Measurements from ENCODE around the gene WDR19. TPM values are rescaled to one million over a fixed set of nuclear protein-coding genes. Genes with fewer than 3 reads are reported as not detected.

Gene WDR19
- total RNA-seq, 1 experiment from 2014 or later: 23.3 TPM

- H3K23me2 ChIP-seq (ENCODE audit: insufficient read length, low read depth, low read length, poor library complexity, severe bottlenecking): no peaks in the 10 kb centered on the region
- H2BK120ac ChIP-seq (ENCODE audit: low read depth, low read length, poor library complexity, severe bottlenecking): no peak overlapping the region
- no peak overlapping the region for H2AFZ ChIP-seq (ENCODE audit: low read length)
- H3K9ac ChIP-seq (ENCODE audit: extremely low read depth, insufficient read length, low read length): no peak overlapping the region
- H3K4me1 Mint-ChIP-seq: no peaks in the 10 kb centered on the region
- H2BK20ac ChIP-seq (ENCODE audit: low read depth, low read length, poor library complexity, severe bottlenecking): no peak overlapping the region
- no peak overlapping the region for H2BK12ac ChIP-seq (ENCODE audit: insufficient read length, low read depth, low read length)
- no peaks in the 10 kb centered on the region for H3K27me3 Mint-ChIP-seq (ENCODE audit: low read depth)
- no peak overlapping the region for H3K23ac ChIP-seq (ENCODE audit: insufficient read length, low read depth, low read length)
- no peaks in the 10 kb centered on the region for H3K79me1 ChIP-seq (ENCODE audit: insufficient read depth, low read depth, low read length, poor library complexity, severe bottlenecking)
- no peaks in the 10 kb centered on the region for H3K4me1 ChIP-seq (ENCODE audit: insufficient read depth, low read length)
- no peak overlapping the region for H4K8ac ChIP-seq (replicated peaks; ENCODE audit: insufficient read length, low read depth, low read length)
- H4K20me1 ChIP-seq (ENCODE audit: control insufficient read depth, insufficient read depth, insufficient read length): no peaks in the 10 kb centered on the region
- TF ChIP-seq CTCF (conservative IDR thresholded peaks at IDR 0.05): no peak
- WGBS (ENCODE audit: extremely low coverage, insufficient read length, low lambda C conversion rate): no CpG with 5 or more reads among the region's 3 CpGs
- H3K56ac ChIP-seq (ENCODE audit: insufficient read length, low read depth, low read length): no peak overlapping the region
- no peak overlapping the region for H2BK5ac ChIP-seq (ENCODE audit: insufficient read length, low read length)
- no peak overlapping the region for H3K4ac ChIP-seq (ENCODE audit: low read depth, low read length)
- peaks cover 8 to 14% (median 13%) of the 10 kb centered on the region in 3 experiments; a peak in 6 of 7 replicates for H3K36me3 Mint-ChIP-seq (ENCODE audit: insufficient read depth in 1 of 3, low read depth in 3 of 3)
- no peak overlapping the region for H3T11ph ChIP-seq (ENCODE audit: low read length)
- no peak overlapping the region for H2BK15ac ChIP-seq (ENCODE audit: low read depth, low read length)
- no peak overlapping the region for H3K27ac Mint-ChIP-seq
- no peaks in the 10 kb centered on the region; a peak in 1 of 5 replicates for H3K9me3 Mint-ChIP-seq
- H4K5ac ChIP-seq (ENCODE audit: insufficient read length, low read depth, low read length): no peak overlapping the region
- H4K91ac ChIP-seq (ENCODE audit: insufficient read length, low read depth, low read length): no peak overlapping the region
- H3K18ac ChIP-seq (ENCODE audit: insufficient read length, low read depth, low read length): no peak overlapping the region
- no peaks in the 10 kb centered on the region for H3K79me2 ChIP-seq (ENCODE audit: insufficient read depth, low read length)
- no peak overlapping the region for H3K27ac ChIP-seq (ENCODE audit: insufficient read length, low read depth, low read length)
- no peak overlapping the region for H3K4me2 ChIP-seq (ENCODE audit: insufficient read depth, insufficient read length, low read length)
- no peak overlapping the region for H2AK5ac ChIP-seq (ENCODE audit: insufficient read length, low read length)
- no peak for DNase-seq
- no peak overlapping the region for H3K4me3 Mint-ChIP-seq
- H3K14ac ChIP-seq (ENCODE audit: insufficient read depth, low read length): no peak overlapping the region
- no peaks in the 10 kb centered on the region for H3K9me3 ChIP-seq (ENCODE audit: control insufficient read depth, low read depth, low read length)
- H3K27me3 ChIP-seq (ENCODE audit: insufficient read depth, low read length): no peaks in the 10 kb centered on the region
These were observed 19.6 kb downstream of the WDR19 start for GRCh38 chr4:39201963-39202362.
